Muscle of back (tissue), 11 donors: ENCODE results near the gene STIP1. TPM values are rescaled to one million over a fixed set of nuclear protein-coding genes. Genes with fewer than 3 reads are reported as not detected.

Source experiments
- DNase-seq, 3 donors: peaks; one replicate each; pipeline versions ENCODE4 v3.0.0 to v3.0.0-alpha.2; 2013
- polyA plus RNA-seq, 10 donors: library from polyadenylated mRNA; unstranded; fragments of 120-200 nt; gene quantifications; one replicate each; pipeline ENCODE4 v1.2.1, GENCODE V29; 2013; ENCODE audit not compliant: insufficient read length in 10 of 10

The STIP1 gene
- polyA plus RNA-seq, 10 donors = 109 to 167 (median 134) TPM

DNA sequence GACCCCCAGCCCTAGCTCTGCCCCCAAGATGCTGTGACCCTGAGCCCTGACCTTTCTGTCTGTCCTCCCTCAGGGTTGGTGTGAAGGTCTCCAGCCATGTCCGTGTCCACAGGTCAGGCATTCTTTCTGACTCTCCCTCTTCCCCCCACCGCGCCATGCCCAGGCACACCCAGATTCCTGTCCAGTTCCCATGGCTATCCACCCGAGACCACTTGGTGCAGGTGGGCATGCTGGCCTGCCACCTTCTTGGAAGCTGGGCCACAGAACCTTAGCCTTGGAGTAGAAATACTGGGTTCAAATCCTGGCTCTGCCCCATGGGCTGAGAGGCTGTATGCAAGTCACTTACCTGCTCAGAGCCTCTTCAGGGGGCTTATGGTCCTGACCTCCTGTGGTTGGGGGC is 63.1 kb downstream of the STIP1 start:
- DNase-seq = no peak

DNA sequence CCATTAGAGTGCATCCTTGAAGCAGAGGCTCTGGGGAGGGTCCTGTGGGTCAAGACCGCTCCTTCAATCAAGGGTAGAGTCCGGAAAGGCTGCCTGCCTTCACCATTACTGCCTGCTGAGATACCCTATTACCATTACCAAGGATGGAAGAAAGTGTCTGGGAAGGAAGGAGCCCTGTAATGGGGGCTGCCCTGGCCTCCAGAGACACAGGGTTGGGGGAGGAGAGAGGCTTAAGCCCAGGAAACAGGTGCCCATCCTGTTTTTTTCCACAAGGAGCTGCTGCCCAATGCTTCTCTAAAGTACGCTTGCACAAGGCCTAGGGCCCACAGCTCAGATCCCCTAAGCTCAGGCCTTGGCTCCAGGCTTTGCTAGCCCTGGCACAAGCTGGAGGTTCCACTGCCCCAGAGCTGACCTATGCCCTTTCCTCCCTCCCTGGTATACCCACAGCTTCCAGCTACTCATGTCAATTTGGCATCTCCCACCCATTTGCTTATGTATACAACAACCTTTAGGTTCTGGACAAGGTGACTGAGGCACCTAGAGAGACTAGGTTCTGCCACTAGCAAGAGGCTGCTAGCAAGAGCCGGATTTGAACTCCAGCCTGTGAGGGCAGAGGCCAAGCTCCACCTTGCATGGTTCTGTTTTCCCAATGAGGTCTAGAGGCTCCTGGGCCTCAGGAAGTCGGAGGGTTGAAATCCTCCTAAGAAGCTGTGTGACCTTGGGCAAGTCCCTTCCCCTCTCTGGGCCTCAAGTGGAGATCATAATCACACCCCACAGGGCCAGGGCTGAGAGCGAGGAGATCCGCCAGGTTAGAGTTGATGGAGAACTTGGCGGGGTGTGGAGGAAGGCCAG is 63.8 kb downstream of the STIP1 start:
- DNase-seq = no peak

DNA sequence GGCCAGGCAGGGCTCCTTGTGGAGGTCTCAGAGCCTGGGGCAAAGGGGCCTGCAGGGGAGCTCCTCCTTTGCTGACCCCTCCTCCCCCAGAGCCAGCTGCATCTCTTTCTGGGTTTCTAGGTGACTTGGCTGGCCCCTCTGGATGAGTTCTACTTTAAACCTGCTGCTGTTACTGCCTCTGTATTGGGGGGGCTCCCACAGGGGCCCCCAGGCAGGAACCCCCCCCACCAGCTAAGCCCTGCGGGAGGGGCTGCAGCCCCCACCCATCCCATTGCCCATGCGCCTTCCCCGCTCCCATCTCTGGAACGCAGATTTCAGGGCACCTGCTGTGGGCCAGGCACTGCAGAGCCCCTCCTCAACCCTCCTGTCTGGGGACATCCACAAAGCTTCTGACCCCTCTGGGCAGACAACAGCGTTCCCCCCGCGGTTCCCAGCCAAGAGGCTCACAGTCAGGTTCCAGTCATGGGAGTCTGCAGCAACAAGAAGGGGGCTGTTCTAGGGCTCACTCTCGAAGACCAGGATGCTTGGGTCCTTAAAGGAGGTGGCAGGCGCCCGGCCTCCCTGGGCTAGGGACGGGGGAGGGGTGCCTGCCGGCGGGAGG is 64.5 kb downstream of the STIP1 start:
- DNase-seq = no peak

DNA sequence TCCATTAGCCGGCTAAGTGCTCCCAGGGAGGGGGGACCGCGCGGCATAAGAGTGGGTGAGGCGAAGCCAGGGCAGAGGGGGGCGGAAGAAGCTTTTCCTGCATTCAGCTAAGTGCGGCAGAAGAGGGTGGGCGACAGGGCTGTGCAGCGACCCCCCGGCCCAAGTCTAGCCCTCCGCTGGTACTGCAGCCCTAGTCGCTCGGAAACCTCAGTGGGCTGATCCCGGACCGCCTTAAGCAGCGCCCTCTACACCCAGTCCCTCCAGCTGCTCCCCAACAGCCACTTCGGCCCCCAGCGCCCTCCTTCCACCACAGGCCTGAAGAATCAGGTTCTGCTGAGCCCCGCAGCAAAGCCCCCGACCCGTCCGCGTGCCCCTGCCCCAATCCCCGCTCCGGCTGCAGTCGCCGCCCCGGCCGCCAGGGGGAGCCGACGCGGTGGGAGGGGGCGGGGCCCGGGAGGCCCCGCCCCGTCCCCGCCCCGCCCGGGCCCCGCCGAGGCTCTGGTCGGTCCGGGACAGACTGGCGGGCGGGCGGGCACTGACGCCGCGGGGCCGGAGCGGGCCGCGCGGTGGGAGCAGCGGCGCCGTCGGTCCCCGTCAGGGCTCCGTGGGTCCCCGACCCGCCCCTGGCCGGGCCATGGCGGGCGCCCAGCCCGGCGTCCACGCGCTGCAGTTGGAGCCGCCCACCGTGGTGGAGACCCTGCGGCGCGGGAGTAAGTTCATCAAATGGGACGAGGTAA is 65.2 kb downstream of the STIP1 start, which contains the start of gene PLCB3:
Gene PLCB3 (plus strand): TSS at position 515 of the 737 bp plus-strand sequence. CDS start 120 bp downstream, at position 635.
- peak in 1 of 3 donors; percentile 65 for DNase-seq

DNA sequence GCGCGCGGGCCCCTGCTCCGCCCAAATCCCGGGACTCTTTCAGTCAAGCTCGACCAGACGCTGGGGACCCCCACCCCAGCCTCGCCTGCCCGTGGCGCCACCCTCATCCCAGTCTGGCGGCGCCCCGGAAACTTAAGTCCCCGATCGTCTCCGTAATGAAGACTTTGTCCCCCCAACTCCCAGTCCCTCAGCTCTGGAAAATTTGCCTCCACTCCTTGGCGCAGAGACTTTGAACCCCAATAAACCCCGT is 65.7 kb downstream of the STIP1 start:
- no peak for DNase-seq

DNA sequence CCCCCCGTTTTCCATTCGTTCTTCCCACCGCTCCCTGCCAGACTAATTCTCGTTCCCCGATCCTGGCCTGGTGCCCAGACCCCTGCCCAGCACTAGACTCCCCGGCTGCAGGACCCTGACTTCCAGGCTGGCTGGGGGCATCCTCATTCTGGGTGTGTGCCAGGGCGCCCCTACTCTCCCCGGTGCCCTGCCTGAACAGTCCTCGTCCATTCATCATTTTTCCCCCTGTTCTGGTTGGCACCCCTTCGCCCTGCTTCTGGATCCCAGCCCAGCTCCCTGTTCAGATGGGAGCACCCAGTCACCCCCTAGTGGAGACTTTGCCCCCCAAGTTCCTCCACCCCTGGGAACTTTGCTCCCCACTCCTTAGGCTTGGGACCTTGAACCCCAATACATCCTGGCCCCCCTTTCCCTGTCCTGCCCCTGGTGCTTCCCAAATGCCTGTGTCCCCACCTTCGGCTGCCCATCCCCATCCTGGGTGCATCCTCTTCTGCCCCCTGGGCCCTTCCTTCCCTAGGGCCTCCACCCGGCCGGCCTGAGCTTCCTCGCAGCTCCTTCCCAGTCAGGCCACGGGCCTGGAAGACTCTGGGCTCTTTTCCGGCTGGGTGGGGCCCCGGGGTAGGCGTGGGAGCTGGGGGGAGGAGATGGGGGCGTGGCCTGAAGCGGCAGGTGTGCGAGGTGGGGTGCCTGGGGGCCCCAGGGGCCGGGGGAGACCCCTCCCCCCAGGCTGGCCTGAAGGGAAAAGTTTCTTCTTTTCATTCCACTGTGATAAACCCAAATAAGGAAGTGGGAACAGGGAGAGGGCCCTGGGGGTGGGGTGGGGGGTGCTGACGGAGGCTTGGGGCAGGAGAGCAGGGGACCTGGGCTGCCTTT is 66.3 kb downstream of the STIP1 start:
- no peak for DNase-seq

DNA sequence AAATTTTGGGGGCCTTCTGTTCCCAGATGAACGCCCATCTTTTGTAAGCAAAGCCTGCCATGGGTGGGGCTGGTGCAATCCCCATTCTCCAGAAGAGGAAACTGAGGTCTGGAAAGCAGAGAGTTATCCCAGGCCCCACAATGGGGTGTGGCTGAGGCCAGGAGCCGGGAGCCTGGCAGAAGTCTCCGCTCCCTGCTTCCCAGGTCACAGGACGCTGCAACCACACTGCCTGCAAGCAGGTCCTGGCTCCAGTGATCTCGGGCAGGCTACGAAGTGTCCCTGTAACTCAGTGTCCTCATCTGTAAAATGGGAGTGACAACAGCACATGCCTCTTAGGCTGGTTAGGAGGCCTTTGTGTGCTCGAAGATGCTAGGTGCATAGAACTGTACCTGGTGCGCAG is 67.1 kb downstream of the STIP1 start:
- no peak for DNase-seq

DNA sequence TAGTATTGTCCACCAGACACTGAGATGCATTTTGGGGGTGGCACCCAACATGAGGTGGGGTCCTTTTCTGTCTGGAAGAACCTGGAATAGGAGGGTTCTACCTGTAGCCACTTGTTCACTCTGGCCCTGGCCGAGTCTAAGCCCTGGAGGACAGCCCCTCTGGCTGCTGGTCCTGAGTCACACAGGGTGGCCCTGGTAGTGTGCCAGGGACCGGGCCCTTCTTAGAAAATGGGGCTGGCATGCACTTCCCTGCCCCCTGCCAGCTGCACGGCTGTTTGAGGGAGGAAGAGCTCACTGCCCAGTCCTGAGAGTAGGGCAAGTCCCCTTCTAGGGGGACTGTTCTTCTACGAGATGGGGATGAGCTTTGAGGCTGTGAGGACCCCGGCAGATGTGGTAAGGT is 67.5 kb downstream of the STIP1 start:
- DNase-seq = no peak

Other genes starting within 250 kb of the STIP1 start
- 10 to 100 TPM; 13.3 to 23.6 (median 15.4) TPM for gene NAA40, start 247.2 kb upstream of the STIP1 start, polyA plus RNA-seq
- gene COX8A, start 211.6 kb upstream of the STIP1 start, polyA plus RNA-seq = 100 to 1,000 TPM; 193 to 294 (median 224) TPM
- gene OTUB1, start 199.7 kb upstream of the STIP1 start, polyA plus RNA-seq = 10 to 100 TPM; 44.0 to 60.0 (median 50.3) TPM
- 1 to 10 TPM; 1.7 to 6.9 (median 2.3) TPM for gene FLRT1, start 150.2 kb upstream of the STIP1 start, polyA plus RNA-seq
- gene MACROD1, start 20.1 kb upstream of the STIP1 start, polyA plus RNA-seq = 10 to 100 TPM; 47.7 to 71.6 (median 53.2) TPM
- 10 to 100 TPM in 3 of 10 donors, 1 to 10 TPM in 7; 5.7 to 15.0 (median 8.2) TPM for gene FERMT3, start 20.6 kb downstream of the STIP1 start, polyA plus RNA-seq
- gene TRPT1, start 40.0 kb downstream of the STIP1 start, polyA plus RNA-seq = 10 to 100 TPM; 34.5 to 80.5 (median 64.2) TPM
- 10 to 100 TPM; 12.0 to 21.5 (median 17.7) TPM for gene NUDT22, start 40.1 kb downstream of the STIP1 start, polyA plus RNA-seq
- 10 to 100 TPM; 46.2 to 64.2 (median 52.8) TPM for gene DNAJC4, start 44.4 kb downstream of the STIP1 start, polyA plus RNA-seq
- gene VEGFB, start 48.4 kb downstream of the STIP1 start, polyA plus RNA-seq = 100 to 1,000 TPM in 5 of 10 donors, 10 to 100 TPM in 5; 90.4 to 116 (median 97.3) TPM
- 10 to 100 TPM; 35.2 to 56.4 (median 43.5) TPM for gene FKBP2, start 54.9 kb downstream of the STIP1 start, polyA plus RNA-seq
- 100 to 1,000 TPM; 130 to 192 (median 172) TPM for gene PPP1R14B, start 60.8 kb downstream of the STIP1 start, polyA plus RNA-seq
- 10 to 100 TPM in 6 of 10 donors, 1 to 10 TPM in 4; 9.4 to 16.1 (median 11.0) TPM for gene PLCB3, start 65.4 kb downstream of the STIP1 start, polyA plus RNA-seq
- 10 to 100 TPM; 18.3 to 40.5 (median 27.2) TPM for gene BAD, start 98.5 kb downstream of the STIP1 start, polyA plus RNA-seq
- 10 to 100 TPM; 14.3 to 23.3 (median 18.2) TPM for gene GPR137, start 99.7 kb downstream of the STIP1 start, polyA plus RNA-seq
- gene KCNK4, start 105.1 kb downstream of the STIP1 start, polyA plus RNA-seq = not detected
- under 1 TPM in 3 of 10 donors, not detected in 7; 0.23 to 0.54 (median 0.34) TPM for gene CATSPERZ, start 114.2 kb downstream of the STIP1 start, polyA plus RNA-seq
- 10 to 100 TPM; 20.4 to 31.5 (median 24.5) TPM for gene ESRRA, start 119.4 kb downstream of the STIP1 start, polyA plus RNA-seq
- gene TRMT112, start 131.4 kb downstream of the STIP1 start, polyA plus RNA-seq = 100 to 1,000 TPM; 139 to 214 (median 173) TPM
- gene PRDX5, start 131.9 kb downstream of the STIP1 start, polyA plus RNA-seq = 100 to 1,000 TPM; 109 to 184 (median 124) TPM
- gene CCDC88B, start 154.0 kb downstream of the STIP1 start, polyA plus RNA-seq = 1 to 10 TPM; 2.2 to 7.6 (median 3.5) TPM
- gene RPS6KA4, start 173.0 kb downstream of the STIP1 start, polyA plus RNA-seq = 10 to 100 TPM in 9 of 10 donors, 1 to 10 TPM in 1; 9.7 to 15.8 (median 12.3) TPM